H9 (cell line): Measurements from ENCODE around the gene PROM1. TPM values are rescaled to one million over a fixed set of nuclear protein-coding genes. Genes with fewer than 3 reads are reported as not detected.

ENCODE experiments used
- DNase-seq: peaks from one replicate; pipeline ENCODE4 v3.0.0-alpha.2; 2017
- H2AFZ ChIP-seq: one replicate; pipeline ENCODE4 v1.6.1; 2013; ENCODE audit warnings: mild to moderate bottlenecking, low read length, control low read depth, moderate library complexity
- H2AK5ac ChIP-seq: 2 replicates; pipeline ENCODE4 v1.6.1; 2013; ENCODE audit warnings: low read length, control low read depth, mixed read lengths; ENCODE audit not compliant: insufficient read length
- H2BK120ac ChIP-seq: one replicate; pipeline ENCODE4 v1.6.1; 2013; ENCODE audit warnings: low read depth, mild to moderate bottlenecking, low read length, control low read depth, inconsistent platforms; ENCODE audit not compliant: poor library complexity, severe bottlenecking
- H2BK12ac ChIP-seq: 2 replicates; pipeline ENCODE4 v1.6.1; 2013; ENCODE audit warnings: low read length, control low read depth, mixed read lengths, low read depth; ENCODE audit not compliant: insufficient read length
- H2BK15ac ChIP-seq: 2 replicates; pipeline ENCODE4 v1.6.1; 2013; ENCODE audit warnings: low read depth, low read length, control low read depth
- H2BK20ac ChIP-seq: one replicate; pipeline ENCODE4 v1.6.1; 2013; ENCODE audit warnings: low read depth, mild to moderate bottlenecking, low read length, control low read depth, inconsistent platforms; ENCODE audit not compliant: poor library complexity, severe bottlenecking
- H2BK5ac ChIP-seq: 2 replicates; pipeline ENCODE4 v1.6.1; 2013; ENCODE audit warnings: low read length, control low read depth, mixed read lengths; ENCODE audit not compliant: insufficient read length
- H3K14ac ChIP-seq: 2 replicates; pipeline ENCODE4 v1.6.1; 2013; ENCODE audit warnings: low read length, control low read depth; ENCODE audit not compliant: insufficient read depth
- H3K18ac ChIP-seq: 2 replicates; pipeline ENCODE4 v1.6.1; 2013; ENCODE audit warnings: low read depth, mild to moderate bottlenecking, mixed read lengths, low read length, control low read depth; ENCODE audit not compliant: insufficient read length
- H3K23ac ChIP-seq: 2 replicates; pipeline ENCODE4 v1.6.1; 2013; ENCODE audit warnings: low read length, control low read depth, mixed read lengths, low read depth; ENCODE audit not compliant: insufficient read length
- H3K23me2 ChIP-seq: 2 replicates; pipeline ENCODE4 v1.6.1; 2013; ENCODE audit warnings: low read depth, mild to moderate bottlenecking, mixed read lengths, low read length, control low read depth; ENCODE audit not compliant: insufficient read length, poor library complexity, severe bottlenecking
- H3K27ac ChIP-seq: 2 replicates; pipeline ENCODE4 v1.5.1; 2013; ENCODE audit warnings: low read length, control low read depth, mixed read lengths, low read depth; ENCODE audit not compliant: insufficient read length
- H3K27me3 ChIP-seq: 2 replicates; pipeline ENCODE4 v1.6.1; 2013; ENCODE audit warnings: low read length, control low read depth, inconsistent platforms; ENCODE audit not compliant: insufficient read depth
- H3K4ac ChIP-seq: 2 replicates; pipeline ENCODE4 v1.6.1; 2013; ENCODE audit warnings: low read depth, mild to moderate bottlenecking, control low read depth, inconsistent platforms, low read length, moderate library complexity
- H3K4me1 ChIP-seq: 2 replicates; pipeline ENCODE4 v1.6.1; 2013; ENCODE audit warnings: low read length, control low read depth, inconsistent platforms; ENCODE audit not compliant: insufficient read depth
- H3K4me2 ChIP-seq: 2 replicates; pipeline ENCODE4 v1.6.1; 2013; ENCODE audit warnings: low read length, control low read depth, mixed read lengths; ENCODE audit not compliant: insufficient read length, insufficient read depth
- H3K56ac ChIP-seq: 2 replicates; pipeline ENCODE4 v1.6.1; 2013; ENCODE audit warnings: low read depth, mild to moderate bottlenecking, mixed read lengths, low read length, control low read depth; ENCODE audit not compliant: insufficient read length
- H3K79me1 ChIP-seq: 2 replicates; pipeline ENCODE4 v1.6.1; 2013; ENCODE audit warnings: low read depth, mild to moderate bottlenecking, moderate library complexity, low read length, control low read depth, inconsistent platforms; ENCODE audit not compliant: insufficient read depth, poor library complexity, severe bottlenecking
- H3K79me2 ChIP-seq: 2 replicates; pipeline ENCODE4 v1.6.1; 2013; ENCODE audit warnings: low read length, control low read depth, inconsistent platforms; ENCODE audit not compliant: insufficient read depth
- H3K9ac ChIP-seq: 2 replicates; pipeline ENCODE4 v1.6.1; 2013; ENCODE audit warnings: low read length, control low read depth, mixed read lengths; ENCODE audit not compliant: insufficient read length; ENCODE audit errors: extremely low read depth
- H3K9me3 ChIP-seq: one replicate; pipeline ENCODE4 v1.6.1; 2013; ENCODE audit warnings: low read depth, low read length, inconsistent platforms; ENCODE audit not compliant: control insufficient read depth
- H3T11ph ChIP-seq: one replicate; pipeline ENCODE4 v1.6.1; 2013; ENCODE audit warnings: mild to moderate bottlenecking, low read length, control low read depth, inconsistent platforms
- H4K20me1 ChIP-seq: one replicate; pipeline ENCODE4 v1.6.1; 2013; ENCODE audit not compliant: control insufficient read depth, insufficient read length, insufficient read depth
- H4K5ac ChIP-seq: 2 replicates; pipeline ENCODE4 v1.6.1; 2013; ENCODE audit warnings: low read depth, mild to moderate bottlenecking, mixed read lengths, low read length, control low read depth; ENCODE audit not compliant: insufficient read length
- H4K8ac ChIP-seq: replicated peaks from 2 replicates; pipeline ENCODE4 v1.6.1; 2013; ENCODE audit warnings: low read length, control low read depth, mixed read lengths, low read depth; ENCODE audit not compliant: insufficient read length
- H4K91ac ChIP-seq: 2 replicates; pipeline ENCODE4 v1.6.1; 2013; ENCODE audit warnings: low read depth, mild to moderate bottlenecking, moderate library complexity, mixed read lengths, low read length, control low read depth; ENCODE audit not compliant: insufficient read length
- H3K27ac Mint-ChIP-seq, 3 experiments: 2 replicates in 2 of 3; 3 replicates in 1 of 3; pipeline ENCODE4 v1.8.0; 2020 to 2021; ENCODE audit warnings: mixed read lengths in 3 of 3, mild to moderate bottlenecking in 1 of 3, moderate library complexity in 1 of 3
- H3K27me3 Mint-ChIP-seq: 2 replicates; pipeline ENCODE4 v1.8.0; 2021; ENCODE audit warnings: low read depth, mild to moderate bottlenecking, moderate library complexity, mixed read lengths
- H3K36me3 Mint-ChIP-seq, 3 experiments: 2 replicates in 2 of 3; 3 replicates in 1 of 3; pipeline ENCODE4 v1.8.0; 2020 to 2021; ENCODE audit warnings: low read depth in 3 of 3, mixed read lengths in 3 of 3; ENCODE audit not compliant: insufficient read depth in 1 of 3
- H3K4me1 Mint-ChIP-seq, 2 experiments: 2 replicates each; pipeline ENCODE4 v1.8.0; 2020; ENCODE audit warnings: mixed read lengths in 2 of 2
- H3K4me3 Mint-ChIP-seq, 2 experiments: 2 replicates in 1 of 2; 3 replicates in 1 of 2; pipeline ENCODE4 v1.8.0; 2020 to 2021; ENCODE audit warnings: mild to moderate bottlenecking in 2 of 2, mixed read lengths in 2 of 2, moderate library complexity in 1 of 2
- H3K9me3 Mint-ChIP-seq, 2 experiments: 2 replicates in 1 of 2; 3 replicates in 1 of 2; pipeline ENCODE4 v1.8.0; 2020; ENCODE audit warnings: mild to moderate bottlenecking in 2 of 2, mixed read lengths in 2 of 2, moderate library complexity in 1 of 2
- WGBS: extraction: QIAGEN DNeasy Blood & Tissue Kit; methylation state at CpG from one replicate; pipeline ENCODE4 v1.1.7; 2013; ENCODE audit warnings: missing lambda C conversion rate, low lambda C conversion rate, mixed read lengths; ENCODE audit not compliant: insufficient read length; ENCODE audit errors: extremely low coverage; 5-methylcytosine and 5-hydroxymethylcytosine counted together
- total RNA-seq: library from RNA; stranded (reverse); gene quantifications from 2 replicates; pipeline ENCODE4 v1.2.1, GENCODE V29; 2021
- TF ChIP-seq, protein P1 (sequence below): fragments of 200-600 bp; sonication (generic); conservative IDR thresholded peaks from 3 replicates; pipeline ENCODE4 v1.8.0; 2021; ENCODE audit warnings: antibody characterized with exemption, mild to moderate bottlenecking

The PROM1 gene
- total RNA-seq, 1 experiment from 2014 or later, result 98.3 TPM

DNA sequence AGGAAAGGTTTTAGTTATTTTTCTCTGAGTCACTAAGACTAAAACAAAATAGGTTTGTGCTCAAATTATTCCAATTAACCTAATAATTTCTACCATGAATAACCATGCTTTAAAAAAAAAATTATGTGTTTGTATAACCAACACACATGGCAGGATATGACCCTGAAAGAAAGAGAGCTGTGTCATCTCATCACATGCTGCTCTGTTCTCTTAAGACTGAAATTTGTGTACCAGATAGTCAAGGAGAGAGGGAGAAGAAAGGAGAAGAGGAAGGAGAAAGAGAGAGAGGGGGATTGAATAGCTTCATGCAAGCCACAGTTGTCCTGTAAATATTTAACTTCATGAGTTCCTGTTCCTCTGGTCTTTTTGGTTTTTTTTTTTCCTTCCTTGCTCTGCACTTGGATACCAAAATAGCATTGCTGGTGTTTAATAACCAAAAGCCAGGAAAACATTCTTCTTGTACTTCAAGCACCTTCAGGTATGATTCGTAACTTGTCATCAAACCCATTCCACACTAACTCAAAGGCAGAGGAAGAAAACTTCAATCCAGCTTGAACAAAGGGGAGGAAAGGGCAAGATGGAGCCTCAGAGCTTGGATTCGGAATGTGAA is 6.4 kb upstream of the PROM1 start:
- H3K27me3 ChIP-seq, result no peaks in the 10 kb centered on the region
- H3K79me2 ChIP-seq, result no peaks in the 10 kb centered on the region
- WGBS, result no CpG with 5 or more reads among the region's 2 CpGs
- no peak for DNase-seq
- no peak overlapping the region for H2BK120ac ChIP-seq
- H3K4me1 Mint-ChIP-seq, result peaks cover 20% of the 10 kb centered on the region in 2 experiments
- H3K18ac ChIP-seq, result no peak overlapping the region
- H4K5ac ChIP-seq, result no peak overlapping the region
- H3K9me3 ChIP-seq, result no peaks in the 10 kb centered on the region
- H3K4me3 Mint-ChIP-seq, result no peak overlapping the region
- H3K4me2 ChIP-seq, result no peak overlapping the region
- H3K9ac ChIP-seq, result no peak overlapping the region
- no peak overlapping the region for H3K27ac Mint-ChIP-seq
- no peak overlapping the region for H3K56ac ChIP-seq
- peaks cover 9% of the 10 kb centered on the region for H3K27me3 Mint-ChIP-seq
- H3K4ac ChIP-seq, result no peak overlapping the region
- H2AK5ac ChIP-seq, result no peak overlapping the region
- H3K36me3 Mint-ChIP-seq, result no peaks in the 10 kb centered on the region
- no peaks in the 10 kb centered on the region for H3K23me2 ChIP-seq
- H3K9me3 Mint-ChIP-seq, result no peaks in the 10 kb centered on the region
- H3K4me1 ChIP-seq, result peaks cover 2% of the 10 kb centered on the region; the same call in 1 of the 2 replicates
- H3T11ph ChIP-seq, result no peak overlapping the region
- H2BK15ac ChIP-seq, result no peak overlapping the region
- no peak overlapping the region for H2BK5ac ChIP-seq
- no peak overlapping the region for H4K8ac ChIP-seq
- H2AFZ ChIP-seq, result no peak overlapping the region
- H4K20me1 ChIP-seq, result no peaks in the 10 kb centered on the region
- no peak overlapping the region for H2BK12ac ChIP-seq
- H4K91ac ChIP-seq, result no peak overlapping the region
- no peaks in the 10 kb centered on the region for H3K79me1 ChIP-seq
- H2BK20ac ChIP-seq, result no peak overlapping the region
- TF ChIP-seq, protein P1, sequence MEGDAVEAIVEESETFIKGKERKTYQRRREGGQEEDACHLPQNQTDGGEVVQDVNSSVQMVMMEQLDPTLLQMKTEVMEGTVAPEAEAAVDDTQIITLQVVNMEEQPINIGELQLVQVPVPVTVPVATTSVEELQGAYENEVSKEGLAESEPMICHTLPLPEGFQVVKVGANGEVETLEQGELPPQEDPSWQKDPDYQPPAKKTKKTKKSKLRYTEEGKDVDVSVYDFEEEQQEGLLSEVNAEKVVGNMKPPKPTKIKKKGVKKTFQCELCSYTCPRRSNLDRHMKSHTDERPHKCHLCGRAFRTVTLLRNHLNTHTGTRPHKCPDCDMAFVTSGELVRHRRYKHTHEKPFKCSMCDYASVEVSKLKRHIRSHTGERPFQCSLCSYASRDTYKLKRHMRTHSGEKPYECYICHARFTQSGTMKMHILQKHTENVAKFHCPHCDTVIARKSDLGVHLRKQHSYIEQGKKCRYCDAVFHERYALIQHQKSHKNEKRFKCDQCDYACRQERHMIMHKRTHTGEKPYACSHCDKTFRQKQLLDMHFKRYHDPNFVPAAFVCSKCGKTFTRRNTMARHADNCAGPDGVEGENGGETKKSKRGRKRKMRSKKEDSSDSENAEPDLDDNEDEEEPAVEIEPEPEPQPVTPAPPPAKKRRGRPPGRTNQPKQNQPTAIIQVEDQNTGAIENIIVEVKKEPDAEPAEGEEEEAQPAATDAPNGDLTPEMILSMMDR, result no peak
- no peak overlapping the region for H3K23ac ChIP-seq
- no peak overlapping the region for H3K27ac ChIP-seq
- H3K14ac ChIP-seq, result no peak overlapping the region
